HG03457 (cell line): Measurements from ENCODE around the gene C6orf15.

Experiments used
- ATAC-seq: cut with Tn5 transposase; IDR thresholded peaks from one replicate; pipeline ENCODE4 v1.9.1; 2021; ENCODE audit warnings: moderate number of reproducible peaks; ENCODE audit not compliant: unreplicated experiment

The C6orf15 gene

GRCh38 chr6:31131595-31131994 is 19.2 kb upstream of the C6orf15 start:
- ATAC-seq: no peak

GRCh38 chr6:31130751-31131150 is 18.4 kb upstream of the C6orf15 start:
- no peak for ATAC-seq

- ATAC-seq: no peak
These were observed 16.8 kb upstream of the C6orf15 start for GRCh38 chr6:31129130-31129529.

- no peak for ATAC-seq
These were observed 15.8 kb upstream of the C6orf15 start for GRCh38 chr6:31128093-31128676.

- no peak for ATAC-seq
These were observed 14.2 kb upstream of the C6orf15 start for GRCh38 chr6:31126396-31127175.

GRCh38 chr6:31125586-31126363 is 13.4 kb upstream of the C6orf15 start:
- no peak for ATAC-seq

- no peak for ATAC-seq
These were observed 12.8 kb upstream of the C6orf15 start for GRCh38 chr6:31125162-31125561.

GRCh38 chr6:31122791-31123706 is 10.7 kb upstream of the C6orf15 start:
- ATAC-seq: no peak

GRCh38 chr6:31121131-31121790 is 8.9 kb upstream of the C6orf15 start:
- no peak for ATAC-seq

GRCh38 chr6:31120151-31120915 is 8.0 kb upstream of the C6orf15 start, which contains the start of gene CDSN:
Gene CDSN, minus strand, starts transcription at chr6:31120446. Its CDS starts 27 bp downstream, at chr6:31120419.
- no peak for ATAC-seq

GRCh38 chr6:31118178-31118577 is 5.8 kb upstream of the C6orf15 start:
- no peak for ATAC-seq

- ATAC-seq: no peak
These were observed 4.4 kb upstream of the C6orf15 start for GRCh38 chr6:31116661-31117385.

GRCh38 chr6:31115941-31116560 is 3.7 kb upstream of the C6orf15 start:
- no peak for ATAC-seq

GRCh38 chr6:31114970-31115849 is 2.8 kb upstream of the C6orf15 start:
- no peak for ATAC-seq

- ATAC-seq: no peak
These were observed 2.1 kb upstream of the C6orf15 start, which contains the start of gene PSORS1C1 for GRCh38 chr6:31114541-31114878. Gene PSORS1C1, plus strand, starts transcription at chr6:31114800. Its CDS starts 14,833 bp downstream, at chr6:31129633.

GRCh38 chr6:31113861-31114540 is 1.6 kb upstream of the C6orf15 start:
- no peak for ATAC-seq

GRCh38 chr6:31111712-31112111 is 663 bp downstream of the C6orf15 start:
- no peak for ATAC-seq
